Thyroid gland (tissue), 4 donors: Measurements from ENCODE around the gene BGLAP. TPM values are rescaled to one million over a fixed set of nuclear protein-coding genes. Genes with fewer than 3 reads are reported as not detected.
A peak's percentile ranks its signal among the peaks of the same experiment; 100 is the strongest.
"Not testable (repeated sequence)": the region's sequence is repeated elsewhere in the genome, so short reads cannot be mapped to it uniquely, and the experiment has no call there.

Experiments used
- DNase-seq, 2 donors: peaks; one replicate each; pipeline ENCODE4 v3.0.0-alpha.2; 2019
- H3K27ac ChIP-seq, 3 donors: fragments of 200-600 bp; sonication (generic); 1 replicate in 2 of 3; 2 replicates in 1 of 3; pipeline ENCODE4 v1.5.1; 2016 to 2019; ENCODE audit warnings: mild to moderate bottlenecking in 1 of 3, moderate library complexity in 1 of 3
- H3K27me3 ChIP-seq: fragments of 200-600 bp; sonication (generic); one replicate; pipeline ENCODE4 v1.5.1; 2019
- H3K36me3 ChIP-seq, 2 donors: fragments of 200-600 bp; sonication (generic); one replicate each; pipeline ENCODE4 v1.5.1; 2016 to 2019
- H3K4me1 ChIP-seq, 2 donors: fragments of 200-600 bp; sonication (generic); one replicate each; pipeline ENCODE4 v1.5.1; 2017 to 2019
- H3K4me3 ChIP-seq, 3 donors: fragments of 200-600 bp; sonication (generic); replicated peaks in 1 of 3; 1 replicate in 2 of 3; 2 replicates in 1 of 3; pipeline ENCODE4 v1.5.1; 2016; ENCODE audit warnings: mild to moderate bottlenecking in 1 of 3
- H3K9me3 ChIP-seq: fragments of 200-600 bp; sonication (generic); one replicate; pipeline ENCODE4 v1.5.1; 2017
- POLR2A ChIP-seq, 2 donors: fragments of 450-650 bp; IDR thresholded peaks; one replicate each; pipeline ENCODE4 v1.6.1; 2017; ENCODE audit warnings: antibody characterized with exemption in 2 of 2, mild to moderate bottlenecking in 2 of 2, moderate library complexity in 1 of 2
- WGBS, 2 donors: methylation state at CpG; one replicate each; pipeline ENCODE4 v1.1.5; 2017; 5-methylcytosine and 5-hydroxymethylcytosine counted together
- intact Hi-C: fragments of 100-400 bp; cut with DNase I; formaldehyde crosslinking; loops from one replicate; pipeline ENCODE4 v1.15.1; 2023
- total RNA-seq, 4 donors: library from RNA; depleted of rRNA; stranded (reverse); fragments of >200 nt; gene quantifications; one replicate each; pipeline ENCODE4 v1.2.3, GENCODE V29; 2016
- TF ChIP-seq, protein P1 (sequence below), 6 experiments: fragments of 200-600 bp in 3 of 6; fragments of 450-650 bp in 3 of 6; sonication (generic) in 3 of 6; IDR thresholded peaks; one replicate each; pipeline ENCODE4 v1.5.1; 2016 to 2019; ENCODE audit warnings: antibody characterized with exemption in 6 of 6, mild to moderate bottlenecking in 2 of 6, inconsistent platforms in 1 of 6, moderate library complexity in 1 of 6

The BGLAP gene
- total RNA-seq, 4 donors from 2014 or later, result 1.0 to 4.4 (median 1.3) TPM; not detected in 1

DNA sequence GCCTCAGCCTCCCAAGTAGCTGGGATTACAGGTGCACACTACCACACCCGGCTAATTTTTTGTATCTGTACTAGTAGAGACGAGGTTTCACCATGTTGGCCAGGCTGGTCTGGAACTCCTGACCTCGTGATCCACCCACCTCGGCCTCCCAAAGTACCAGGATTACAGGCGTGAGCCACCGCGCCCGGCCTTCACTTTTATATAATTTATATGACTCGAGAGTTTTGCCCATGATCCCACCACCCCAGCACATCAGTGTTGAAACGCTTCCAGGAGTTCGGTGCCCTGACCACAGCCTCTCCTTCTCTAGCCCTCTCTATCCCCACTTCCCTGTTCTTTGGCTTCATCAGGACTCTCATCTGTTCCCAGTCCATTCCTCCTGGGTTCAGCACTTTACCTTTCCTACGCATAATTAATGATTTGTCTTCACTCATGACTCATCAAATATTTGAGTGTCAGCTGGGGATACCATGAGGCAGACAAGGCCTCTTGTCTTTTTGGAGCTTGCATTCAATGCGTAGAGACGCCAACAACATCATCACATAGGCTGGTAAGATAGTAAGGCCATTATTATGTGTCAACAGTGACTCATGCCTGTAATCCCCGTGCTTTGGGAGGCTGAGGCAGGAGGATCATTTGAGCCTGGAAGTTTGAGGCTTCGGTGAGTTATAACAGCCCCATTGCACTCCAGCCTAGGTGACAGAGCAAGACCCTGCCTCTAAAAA is 27.8 kb upstream of the BGLAP start:
- WGBS, 2 donors, result 86 to 88% methylated on average over 16 of the region's 16 CpGs
- TF ChIP-seq, protein P1, sequence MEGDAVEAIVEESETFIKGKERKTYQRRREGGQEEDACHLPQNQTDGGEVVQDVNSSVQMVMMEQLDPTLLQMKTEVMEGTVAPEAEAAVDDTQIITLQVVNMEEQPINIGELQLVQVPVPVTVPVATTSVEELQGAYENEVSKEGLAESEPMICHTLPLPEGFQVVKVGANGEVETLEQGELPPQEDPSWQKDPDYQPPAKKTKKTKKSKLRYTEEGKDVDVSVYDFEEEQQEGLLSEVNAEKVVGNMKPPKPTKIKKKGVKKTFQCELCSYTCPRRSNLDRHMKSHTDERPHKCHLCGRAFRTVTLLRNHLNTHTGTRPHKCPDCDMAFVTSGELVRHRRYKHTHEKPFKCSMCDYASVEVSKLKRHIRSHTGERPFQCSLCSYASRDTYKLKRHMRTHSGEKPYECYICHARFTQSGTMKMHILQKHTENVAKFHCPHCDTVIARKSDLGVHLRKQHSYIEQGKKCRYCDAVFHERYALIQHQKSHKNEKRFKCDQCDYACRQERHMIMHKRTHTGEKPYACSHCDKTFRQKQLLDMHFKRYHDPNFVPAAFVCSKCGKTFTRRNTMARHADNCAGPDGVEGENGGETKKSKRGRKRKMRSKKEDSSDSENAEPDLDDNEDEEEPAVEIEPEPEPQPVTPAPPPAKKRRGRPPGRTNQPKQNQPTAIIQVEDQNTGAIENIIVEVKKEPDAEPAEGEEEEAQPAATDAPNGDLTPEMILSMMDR (IDR thresholded peaks at IDR 0.05), result no peak
- TF ChIP-seq POLR2A (IDR thresholded peaks at IDR 0.05), result no peak
- H3K27me3 ChIP-seq, result no peaks in the 10 kb centered on the region
- H3K27ac ChIP-seq, result peak overlapping the region in 2 of 3 donors; percentile 89 to 91
- peaks cover 5 to 6% of the 10 kb centered on the region in 2 donors for H3K36me3 ChIP-seq
- peaks cover 11 to 29% of the 10 kb centered on the region in 2 donors for H3K4me1 ChIP-seq
- no peaks in the 10 kb centered on the region for H3K9me3 ChIP-seq
- H3K4me3 ChIP-seq, result peak overlapping the region in 1 of 3 donors; percentile 45
- no peak for DNase-seq
- intact Hi-C loops, result no loop called here

- H3K27me3 ChIP-seq, H3K27ac ChIP-seq, H3K9me3 ChIP-seq, intact Hi-C loops, H3K4me3 ChIP-seq, DNase-seq: not testable (repeated sequence)
- Histone ChIP-seq H3K36me3 (peaks cover 8 to 11% of the 10 kb centered on the region in 2 donors), H3K4me1 (peaks cover 11 to 29% of the 10 kb centered on the region in 2 donors)
- 98% methylated on average over 50 to 52 of the region's 55 CpGs for WGBS, 2 donors
Observed at GRCh38 chr1:156216361-156217086, 25.5 kb upstream of the BGLAP start.

- 28 to 67% methylated on average over 2 of the region's 2 CpGs for WGBS, 2 donors
- DNase-seq, result no peak
- H3K27ac ChIP-seq, result peak overlapping the region in 2 of 3 donors; percentile 42 to 44
- no peaks in the 10 kb centered on the region for H3K9me3 ChIP-seq
- H3K27me3 ChIP-seq, result no peaks in the 10 kb centered on the region
- peaks cover 7 to 23% of the 10 kb centered on the region in 2 donors for H3K4me1 ChIP-seq
- intact Hi-C loops, result no loop called here
- TF ChIP-seq, protein P1 (IDR thresholded peaks at IDR 0.05), result no peak
- no peak for TF ChIP-seq POLR2A (IDR thresholded peaks at IDR 0.05)
- no peak overlapping the region for H3K4me3 ChIP-seq
- H3K36me3 ChIP-seq, result peaks cover 8 to 19% of the 10 kb centered on the region in 2 donors
Observed at GRCh38 chr1:156217871-156218270, 24.1 kb upstream of the BGLAP start.

- H3K27me3 ChIP-seq, result no peaks in the 10 kb centered on the region
- no peak overlapping the region for H3K27ac ChIP-seq
- H3K4me3 ChIP-seq, result no peak overlapping the region
- TF ChIP-seq, protein P1 (IDR thresholded peaks at IDR 0.05), result no peak
- no peak for TF ChIP-seq POLR2A (IDR thresholded peaks at IDR 0.05)
- peaks cover 0 to 18% of the 10 kb centered on the region in 2 donors for H3K4me1 ChIP-seq
- peaks cover 16 to 28% of the 10 kb centered on the region in 2 donors for H3K36me3 ChIP-seq
- WGBS, 2 donors, result 93 to 99% methylated on average over 9 of the region's 9 CpGs
- intact Hi-C loops, result no loop called here
- H3K9me3 ChIP-seq, result no peaks in the 10 kb centered on the region
- DNase-seq, result no peak
Observed at GRCh38 chr1:156220226-156220625, 21.8 kb upstream of the BGLAP start.

DNA sequence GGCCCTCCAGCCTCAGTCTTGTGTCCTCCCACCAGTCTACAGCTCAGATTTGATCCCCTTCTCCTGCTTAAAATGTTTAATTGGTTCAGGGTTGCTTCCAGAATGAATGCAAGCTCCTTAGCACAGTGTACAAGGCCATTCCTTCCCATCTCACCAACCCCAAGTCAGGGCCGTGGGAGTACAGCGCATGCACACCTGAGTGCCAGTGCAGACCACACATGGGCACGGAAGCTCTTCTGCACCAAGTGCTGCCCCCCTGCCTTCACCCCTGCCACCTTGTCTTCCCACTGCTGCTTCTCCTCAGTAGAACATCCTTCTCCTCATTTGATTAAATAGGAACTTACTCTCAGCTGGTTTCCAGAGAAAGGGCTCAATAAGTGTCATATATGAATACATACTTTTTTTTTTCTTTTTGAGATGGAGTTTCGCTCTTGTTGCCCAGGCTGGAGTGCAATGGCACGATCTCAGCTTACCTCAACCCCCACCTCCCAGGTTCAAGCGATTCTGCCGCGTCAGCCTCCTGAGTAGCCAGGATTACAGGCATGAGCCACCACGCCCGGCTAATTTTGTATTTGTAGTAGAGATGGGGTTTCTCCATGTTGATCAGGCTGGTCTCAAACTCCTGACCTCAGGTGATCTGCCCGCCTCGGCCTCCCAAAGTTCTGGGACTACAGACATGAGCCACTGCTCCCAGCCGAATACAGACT is 19.8 kb upstream of the BGLAP start:
- no peak overlapping the region for H3K4me3 ChIP-seq
- no peaks in the 10 kb centered on the region for H3K9me3 ChIP-seq
- intact Hi-C loops, result no loop called here
- no peak overlapping the region for H3K27ac ChIP-seq
- no peak for TF ChIP-seq POLR2A (IDR thresholded peaks at IDR 0.05)
- TF ChIP-seq, protein P1 (IDR thresholded peaks at IDR 0.05), result no peak
- H3K36me3 ChIP-seq, result peaks cover 16 to 28% of the 10 kb centered on the region in 2 donors
- no peak for DNase-seq
- no peaks in the 10 kb centered on the region for H3K27me3 ChIP-seq
- peaks cover 0 to 18% of the 10 kb centered on the region in 2 donors for H3K4me1 ChIP-seq
- WGBS, 2 donors, result 92 to 97% methylated on average over 13 of the region's 13 CpGs
